ENCODE data around the gene COQ10A. TPM values are rescaled to one million over a fixed set of nuclear protein-coding genes. Genes with fewer than 3 reads are reported as not detected.

The COQ10A gene
- total and polyA plus RNA-seq, 2 of the 13 experiments (the other 11 are each of a cell fraction or from before 2014, with no cell fraction given): 21.0 to 37.3 TPM

DNA sequence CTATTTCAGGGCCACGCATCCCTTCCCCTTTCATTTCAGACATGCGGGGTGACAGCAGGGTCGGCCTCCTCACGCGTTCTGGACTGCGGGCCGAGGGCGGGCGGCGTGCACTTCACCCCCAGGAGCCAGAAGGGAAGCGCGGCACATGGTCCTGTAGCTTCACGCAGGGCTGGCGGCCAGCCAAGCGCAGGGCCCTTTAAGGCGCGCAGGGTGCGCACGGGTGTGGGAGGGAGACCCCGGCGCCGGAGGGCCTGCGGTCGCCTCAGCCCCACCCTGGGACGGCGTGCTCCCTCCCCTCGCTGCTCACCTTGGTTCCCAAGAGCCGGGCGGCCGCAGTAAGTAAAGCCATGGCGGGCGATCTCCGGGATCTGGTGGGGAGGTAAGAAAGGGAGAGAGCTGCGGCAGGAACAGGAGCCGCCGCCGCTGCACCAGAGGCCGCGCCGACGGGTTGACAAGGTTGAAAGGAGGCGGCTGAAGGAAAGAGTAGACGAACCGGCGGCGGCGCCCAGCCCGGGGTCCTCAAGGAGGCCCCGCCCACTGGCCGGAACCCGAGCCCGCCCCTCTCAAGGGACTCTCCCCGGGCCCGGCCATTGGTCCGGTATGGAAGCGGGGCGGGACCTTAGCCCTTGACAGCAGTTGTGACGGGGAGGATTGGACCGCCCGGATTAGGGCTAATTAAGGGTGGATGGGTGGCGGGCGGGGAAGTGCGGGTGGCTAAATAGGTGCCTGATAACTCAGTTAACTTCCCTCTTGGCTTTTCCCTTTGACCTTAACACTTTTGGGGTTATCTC is 33.3 kb downstream of the COQ10A start, which contains the start of gene CS (continued):
- TF ChIP-seq, protein P1, sequence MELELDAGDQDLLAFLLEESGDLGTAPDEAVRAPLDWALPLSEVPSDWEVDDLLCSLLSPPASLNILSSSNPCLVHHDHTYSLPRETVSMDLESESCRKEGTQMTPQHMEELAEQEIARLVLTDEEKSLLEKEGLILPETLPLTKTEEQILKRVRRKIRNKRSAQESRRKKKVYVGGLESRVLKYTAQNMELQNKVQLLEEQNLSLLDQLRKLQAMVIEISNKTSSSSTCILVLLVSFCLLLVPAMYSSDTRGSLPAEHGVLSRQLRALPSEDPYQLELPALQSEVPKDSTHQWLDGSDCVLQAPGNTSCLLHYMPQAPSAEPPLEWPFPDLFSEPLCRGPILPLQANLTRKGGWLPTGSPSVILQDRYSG (CRISPR knock-in tag; IDR thresholded peaks at IDR 0.05): no peak
- TF ChIP-seq ZNF816 (CRISPR knock-in tag; IDR thresholded peaks at IDR 0.05; ENCODE audit: borderline replicate concordance) (0 out of 2 replicates have a peak, but pooled peaks have one; percentile 16), AKAP8 (CRISPR knock-in tag; IDR thresholded peaks at IDR 0.05) (peak; percentile 32; the same call in 1 of the 2 replicates), CHD4 (IDR thresholded peaks at IDR 0.05; ENCODE audit: borderline replicate concordance, low read length) (no peak), ZNF75D (CRISPR knock-in tag; IDR thresholded peaks at IDR 0.05; ENCODE audit: borderline replicate concordance) (no peak), ZSCAN20 (CRISPR knock-in tag; IDR thresholded peaks at IDR 0.05; ENCODE audit: borderline replicate concordance) (no peak), ZNF333 (CRISPR knock-in tag; IDR thresholded peaks at IDR 0.05; ENCODE audit: borderline replicate concordance) (peak; percentile 73; the same call in 1 of the 2 replicates), HOXD1 (CRISPR knock-in tag; IDR thresholded peaks at IDR 0.05) (no peak)
- TF ChIP-seq, protein P2, sequence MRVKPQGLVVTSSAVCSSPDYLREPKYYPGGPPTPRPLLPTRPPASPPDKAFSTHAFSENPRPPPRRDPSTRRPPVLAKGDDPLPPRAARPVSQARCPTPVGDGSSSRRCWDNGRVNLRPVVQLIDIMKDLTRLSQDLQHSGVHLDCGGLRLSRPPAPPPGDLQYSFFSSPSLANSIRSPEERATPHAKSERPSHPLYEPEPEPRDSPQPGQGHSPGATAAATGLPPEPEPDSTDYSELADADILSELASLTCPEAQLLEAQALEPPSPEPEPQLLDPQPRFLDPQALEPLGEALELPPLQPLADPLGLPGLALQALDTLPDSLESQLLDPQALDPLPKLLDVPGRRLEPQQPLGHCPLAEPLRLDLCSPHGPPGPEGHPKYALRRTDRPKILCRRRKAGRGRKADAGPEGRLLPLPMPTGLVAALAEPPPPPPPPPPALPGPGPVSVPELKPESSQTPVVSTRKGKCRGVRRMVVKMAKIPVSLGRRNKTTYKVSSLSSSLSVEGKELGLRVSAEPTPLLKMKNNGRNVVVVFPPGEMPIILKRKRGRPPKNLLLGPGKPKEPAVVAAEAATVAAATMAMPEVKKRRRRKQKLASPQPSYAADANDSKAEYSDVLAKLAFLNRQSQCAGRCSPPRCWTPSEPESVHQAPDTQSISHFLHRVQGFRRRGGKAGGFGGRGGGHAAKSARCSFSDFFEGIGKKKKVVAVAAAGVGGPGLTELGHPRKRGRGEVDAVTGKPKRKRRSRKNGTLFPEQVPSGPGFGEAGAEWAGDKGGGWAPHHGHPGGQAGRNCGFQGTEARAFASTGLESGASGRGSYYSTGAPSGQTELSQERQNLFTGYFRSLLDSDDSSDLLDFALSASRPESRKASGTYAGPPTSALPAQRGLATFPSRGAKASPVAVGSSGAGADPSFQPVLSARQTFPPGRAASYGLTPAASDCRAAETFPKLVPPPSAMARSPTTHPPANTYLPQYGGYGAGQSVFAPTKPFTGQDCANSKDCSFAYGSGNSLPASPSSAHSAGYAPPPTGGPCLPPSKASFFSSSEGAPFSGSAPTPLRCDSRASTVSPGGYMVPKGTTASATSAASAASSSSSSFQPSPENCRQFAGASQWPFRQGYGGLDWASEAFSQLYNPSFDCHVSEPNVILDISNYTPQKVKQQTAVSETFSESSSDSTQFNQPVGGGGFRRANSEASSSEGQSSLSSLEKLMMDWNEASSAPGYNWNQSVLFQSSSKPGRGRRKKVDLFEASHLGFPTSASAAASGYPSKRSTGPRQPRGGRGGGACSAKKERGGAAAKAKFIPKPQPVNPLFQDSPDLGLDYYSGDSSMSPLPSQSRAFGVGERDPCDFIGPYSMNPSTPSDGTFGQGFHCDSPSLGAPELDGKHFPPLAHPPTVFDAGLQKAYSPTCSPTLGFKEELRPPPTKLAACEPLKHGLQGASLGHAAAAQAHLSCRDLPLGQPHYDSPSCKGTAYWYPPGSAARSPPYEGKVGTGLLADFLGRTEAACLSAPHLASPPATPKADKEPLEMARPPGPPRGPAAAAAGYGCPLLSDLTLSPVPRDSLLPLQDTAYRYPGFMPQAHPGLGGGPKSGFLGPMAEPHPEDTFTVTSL (CRISPR knock-in tag; IDR thresholded peaks at IDR 0.05; ENCODE audit: borderline replicate concordance): no peak
- TF ChIP-seq, protein P3, sequence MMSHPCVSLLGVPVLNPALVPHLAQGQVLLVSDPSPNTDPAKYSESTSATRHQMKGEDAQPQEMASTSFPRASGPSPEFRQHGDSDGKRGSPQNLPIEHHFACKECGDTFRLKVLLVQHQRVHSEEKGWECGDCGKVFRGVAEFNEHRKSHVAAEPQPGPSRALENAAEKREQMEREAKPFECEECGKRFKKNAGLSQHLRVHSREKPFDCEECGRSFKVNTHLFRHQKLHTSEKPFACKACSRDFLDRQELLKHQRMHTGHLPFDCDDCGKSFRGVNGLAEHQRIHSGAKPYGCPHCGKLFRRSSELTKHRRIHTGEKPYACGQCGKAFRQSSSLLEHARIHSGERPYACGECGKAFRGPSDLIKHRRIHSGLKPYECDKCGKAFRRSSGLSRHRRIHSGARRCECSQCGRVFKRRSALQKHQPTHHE (CRISPR knock-in tag; IDR thresholded peaks at IDR 0.05; ENCODE audit: borderline replicate concordance): no peak
- TF ChIP-seq, protein P4, sequence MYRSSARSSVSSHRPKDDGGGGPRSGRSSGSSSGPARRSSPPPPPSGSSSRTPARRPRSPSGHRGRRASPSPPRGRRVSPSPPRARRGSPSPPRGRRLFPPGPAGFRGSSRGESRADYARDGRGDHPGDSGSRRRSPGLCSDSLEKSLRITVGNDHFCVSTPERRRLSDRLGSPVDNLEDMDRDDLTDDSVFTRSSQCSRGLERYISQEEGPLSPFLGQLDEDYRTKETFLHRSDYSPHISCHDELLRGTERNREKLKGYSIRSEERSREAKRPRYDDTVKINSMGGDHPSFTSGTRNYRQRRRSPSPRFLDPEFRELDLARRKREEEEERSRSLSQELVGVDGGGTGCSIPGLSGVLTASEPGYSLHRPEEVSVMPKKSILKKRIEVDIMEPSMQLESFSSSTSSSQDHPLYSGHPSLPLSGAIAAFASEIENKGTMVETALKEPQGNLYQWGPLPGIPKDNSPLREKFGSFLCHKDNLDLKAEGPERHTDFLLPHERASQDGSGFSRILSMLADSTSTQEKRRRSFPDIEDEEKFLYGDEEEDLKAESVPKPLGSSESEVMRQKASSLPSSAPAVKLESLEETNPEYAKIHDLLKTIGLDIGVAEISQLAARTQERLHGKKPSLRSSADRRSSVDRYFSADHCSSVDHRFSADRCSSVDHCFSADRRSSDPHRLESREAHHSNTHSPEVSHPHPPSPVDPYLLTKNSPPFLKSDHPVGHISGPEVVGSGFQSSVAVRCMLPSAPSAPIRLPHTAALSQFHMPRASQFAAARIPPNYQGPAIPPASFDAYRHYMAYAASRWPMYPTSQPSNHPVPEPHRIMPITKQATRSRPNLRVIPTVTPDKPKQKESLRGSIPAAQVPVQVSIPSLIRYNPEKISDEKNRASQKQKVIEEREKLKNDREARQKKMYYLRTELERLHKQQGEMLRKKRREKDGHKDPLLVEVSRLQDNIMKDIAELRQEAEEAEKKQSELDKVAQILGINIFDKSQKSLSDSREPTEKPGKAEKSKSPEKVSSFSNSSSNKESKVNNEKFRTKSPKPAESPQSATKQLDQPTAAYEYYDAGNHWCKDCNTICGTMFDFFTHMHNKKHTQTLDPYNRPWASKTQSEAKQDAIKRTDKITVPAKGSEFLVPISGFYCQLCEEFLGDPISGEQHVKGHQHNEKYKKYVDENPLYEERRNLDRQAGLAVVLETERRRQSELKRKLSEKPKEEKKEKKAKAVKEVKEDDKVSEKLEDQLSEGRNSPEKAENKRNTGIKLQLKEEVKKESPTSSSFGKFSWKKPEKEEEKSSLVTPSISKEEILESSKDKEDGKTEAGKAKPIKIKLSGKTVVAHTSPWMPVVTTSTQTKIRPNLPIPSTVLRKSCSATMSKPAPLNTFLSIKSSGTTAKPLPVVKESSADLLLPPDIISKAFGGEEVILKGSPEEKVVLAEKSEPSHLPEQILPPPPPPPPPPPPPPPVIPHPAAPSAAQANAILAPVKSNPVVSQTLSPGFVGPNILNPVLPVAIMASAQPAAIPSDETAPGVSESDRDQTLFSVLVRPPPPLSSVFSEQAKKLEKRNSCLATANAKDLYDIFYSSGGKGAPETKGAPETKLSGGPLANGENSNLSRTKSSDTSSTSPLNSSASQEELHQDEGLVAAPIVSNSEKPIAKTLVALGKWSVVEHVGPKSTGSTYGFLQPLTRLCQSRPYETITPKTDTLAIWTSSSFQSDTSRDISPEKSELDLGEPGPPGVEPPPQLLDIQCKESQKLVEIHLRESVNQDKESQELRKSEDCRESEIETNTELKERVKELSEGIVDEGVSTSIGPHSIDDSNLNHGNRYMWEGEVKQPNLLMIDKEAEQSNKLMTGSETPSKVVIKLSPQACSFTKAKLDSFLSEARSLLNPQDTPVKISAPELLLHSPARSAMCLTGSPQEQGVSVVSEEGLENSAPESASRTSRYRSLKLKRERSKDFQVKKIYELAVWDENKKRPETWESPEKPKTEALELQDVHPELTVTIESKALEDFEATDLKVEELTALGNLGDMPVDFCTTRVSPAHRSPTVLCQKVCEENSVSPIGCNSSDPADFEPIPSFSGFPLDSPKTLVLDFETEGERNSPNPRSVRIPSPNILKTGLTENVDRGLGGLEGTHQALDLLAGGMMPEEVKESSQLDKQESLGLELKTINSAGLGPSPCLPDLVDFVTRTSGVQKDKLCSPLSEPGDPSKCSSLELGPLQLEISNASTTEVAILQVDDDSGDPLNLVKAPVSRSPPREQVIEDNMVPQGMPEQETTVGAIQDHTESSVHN (CRISPR knock-in tag; IDR thresholded peaks at IDR 0.05): no peak

All from HepG2 (cell line).